Adrenal gland (tissue), 12 donors: Measurements from ENCODE around the gene USP9Y. TPM values are rescaled to one million over a fixed set of nuclear protein-coding genes. Genes with fewer than 3 reads are reported as not detected.

Experiments used
- polyA plus RNA-seq, 3 donors: library from polyadenylated mRNA; stranded (reverse); fragments of 200-250 nt in 2 of 3; fragments of 350-450 nt in 1 of 3; fragmentation: Illumina TruSeq in 1 of 3; extraction: RNeasy Lipid Tissue Mini Kit (QIAGEN cat#74804) in 1 of 3; gene quantifications; one replicate each; pipeline ENCODE4 v1.2.3, GENCODE V29; 2013 to 2014
- total RNA-seq, 9 donors: library from RNA; depleted of rRNA in 4 of 9; stranded (reverse); fragments of >200 nt in 4 of 9; fragments of 120-200 nt in 1 of 9; fragmentation: NEBNext Ultra II Directional in 1 of 9; extraction: Animal tissue kit (Norgen Biotek cat#: 25700) in 1 of 9; gene quantifications; one replicate each; pipeline versions ENCODE4 v1.1.0 to v1.2.4, GENCODE V29; 2013 to 2023
- donor health status: healthy with polysubstance abuse.
- donor health status: Bipolar disorder and iron deficiency.
- donor health status: DM: yes; HTN: yes; CAD: no.
- donor health status: DM: no; HTN: no; CAD: no.
- donor health status: DM: no; HTN: no; CAD: no.
- donor health status: DM: yes; HTN: yes; CAD: no.

Gene USP9Y
- total and polyA plus RNA-seq, 12 donors, result 0.04 to 49.9 (median 31.6) TPM; not detected in 5

Other genes with a start within 250 kb of the USP9Y start
- 100 to 1,000 TPM in 2 of 9 donors, 10 to 100 TPM in 1, under 1 TPM in 2, not detected in 4; 0.46 to 169 (median 96.5) TPM for gene DDX3Y, start 203.6 kb downstream of the USP9Y start, total RNA-seq
- gene DDX3Y, start 203.6 kb downstream of the USP9Y start, polyA plus RNA-seq, result 10 to 100 TPM in 2 of 3 donors, under 1 TPM in 1; 0.10 to 99.7 (median 68.3) TPM